Thyroid gland (tissue), 4 donors: ENCODE results near the gene RYR3.

Experiments
- POLR2A ChIP-seq, 2 donors: fragments of 450-650 bp; IDR thresholded peaks; one replicate each; pipeline ENCODE4 v1.6.1; 2017; ENCODE audit warnings: antibody characterized with exemption in 2 of 2, mild to moderate bottlenecking in 2 of 2, moderate library complexity in 1 of 2
- TF ChIP-seq, protein P1 (sequence below), 6 experiments: fragments of 200-600 bp in 3 of 6; fragments of 450-650 bp in 3 of 6; sonication (generic) in 3 of 6; IDR thresholded peaks; one replicate each; pipeline ENCODE4 v1.5.1; 2016 to 2019; ENCODE audit warnings: antibody characterized with exemption in 6 of 6, mild to moderate bottlenecking in 2 of 6, inconsistent platforms in 1 of 6, moderate library complexity in 1 of 6

DNA sequence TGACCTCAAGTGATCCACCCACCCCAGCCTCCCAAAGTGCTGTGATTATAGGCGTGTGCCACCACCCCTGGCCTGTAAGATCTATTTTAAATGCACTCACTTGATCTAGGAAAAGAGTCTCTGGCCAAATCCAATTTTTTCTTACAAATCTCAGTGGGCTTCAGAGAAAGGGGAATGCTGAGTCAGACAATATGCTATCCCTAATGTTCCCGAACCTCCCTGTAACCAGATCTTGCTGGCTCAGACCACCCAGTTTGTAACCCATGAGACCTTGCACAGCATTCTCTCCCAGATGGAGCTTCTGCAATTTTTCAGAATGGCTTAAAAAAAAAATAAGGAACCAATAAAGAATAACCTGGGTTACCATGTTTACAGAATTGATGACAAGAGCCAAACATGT, 205.8 kb downstream of the RYR3 start:
- TF ChIP-seq, protein P1, sequence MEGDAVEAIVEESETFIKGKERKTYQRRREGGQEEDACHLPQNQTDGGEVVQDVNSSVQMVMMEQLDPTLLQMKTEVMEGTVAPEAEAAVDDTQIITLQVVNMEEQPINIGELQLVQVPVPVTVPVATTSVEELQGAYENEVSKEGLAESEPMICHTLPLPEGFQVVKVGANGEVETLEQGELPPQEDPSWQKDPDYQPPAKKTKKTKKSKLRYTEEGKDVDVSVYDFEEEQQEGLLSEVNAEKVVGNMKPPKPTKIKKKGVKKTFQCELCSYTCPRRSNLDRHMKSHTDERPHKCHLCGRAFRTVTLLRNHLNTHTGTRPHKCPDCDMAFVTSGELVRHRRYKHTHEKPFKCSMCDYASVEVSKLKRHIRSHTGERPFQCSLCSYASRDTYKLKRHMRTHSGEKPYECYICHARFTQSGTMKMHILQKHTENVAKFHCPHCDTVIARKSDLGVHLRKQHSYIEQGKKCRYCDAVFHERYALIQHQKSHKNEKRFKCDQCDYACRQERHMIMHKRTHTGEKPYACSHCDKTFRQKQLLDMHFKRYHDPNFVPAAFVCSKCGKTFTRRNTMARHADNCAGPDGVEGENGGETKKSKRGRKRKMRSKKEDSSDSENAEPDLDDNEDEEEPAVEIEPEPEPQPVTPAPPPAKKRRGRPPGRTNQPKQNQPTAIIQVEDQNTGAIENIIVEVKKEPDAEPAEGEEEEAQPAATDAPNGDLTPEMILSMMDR (IDR thresholded peaks at IDR 0.05): no peak
- no peak for TF ChIP-seq POLR2A (IDR thresholded peaks at IDR 0.05)
